CD4-positive, CD25-positive, alpha-beta regulatory T cell (primary cell): ENCODE data around the gene DYSF. TPM values are rescaled to one million over a fixed set of nuclear protein-coding genes. Genes with fewer than 3 reads are reported as not detected.

Experiments
- ATAC-seq, 2 donors: fragments of 150-1000 bp; cut with Tn5 transposase; one replicate each; pipeline ENCODE4 v1.10.0; 2021; ENCODE audit warnings: low read depth in 2 of 2, moderate number of reproducible peaks in 2 of 2, moderate library complexity in 1 of 2
- DNase-seq, 3 donors: peaks; one replicate each; pipeline versions ENCODE4 v3.0.0 to v3.0.0-alpha.2; 2012 to 2022; ENCODE audit warnings: mixed read lengths in 1 of 3
- H3K27ac ChIP-seq: one replicate; pipeline ENCODE4 v1.7.0; 2013; ENCODE audit warnings: mild to moderate bottlenecking, low read length; ENCODE audit not compliant: insufficient read depth, poor library complexity, severe bottlenecking
- H3K27me3 ChIP-seq: one replicate; pipeline ENCODE4 v1.7.0; 2013; ENCODE audit warnings: low read length; ENCODE audit not compliant: control insufficient read depth, insufficient read depth
- H3K36me3 ChIP-seq: one replicate; pipeline ENCODE4 v1.7.0; 2013; ENCODE audit warnings: mild to moderate bottlenecking, low read length, moderate library complexity; ENCODE audit not compliant: control insufficient read depth, insufficient read depth
- H3K4me1 ChIP-seq: 2 replicates; pipeline ENCODE4 v1.7.0; 2013; ENCODE audit warnings: mild to moderate bottlenecking, low read length; ENCODE audit not compliant: insufficient read depth, control insufficient read depth, poor library complexity, severe bottlenecking
- H3K4me3 ChIP-seq: one replicate; pipeline ENCODE4 v1.7.0; 2013; ENCODE audit warnings: low read depth, mild to moderate bottlenecking, low read length, moderate library complexity
- H3K9me3 ChIP-seq, 2 experiments: 1 replicate in 1 of 2; 2 replicates in 1 of 2; pipeline ENCODE4 v1.7.0; 2013; ENCODE audit warnings: low read length in 2 of 2, mild to moderate bottlenecking in 1 of 2, moderate library complexity in 1 of 2; ENCODE audit not compliant: control insufficient read depth in 2 of 2
- H3K27ac Mint-ChIP-seq, 3 donors: one replicate each; pipeline ENCODE4 v1.8.0; 2020 to 2022; ENCODE audit warnings: mild to moderate bottlenecking in 3 of 3, mixed read lengths in 3 of 3, moderate library complexity in 2 of 3
- H3K27me3 Mint-ChIP-seq: one replicate; pipeline ENCODE4 v1.8.0; 2022; ENCODE audit warnings: mild to moderate bottlenecking, mixed read lengths
- H3K36me3 Mint-ChIP-seq: one replicate; pipeline ENCODE4 v1.8.0; 2020; ENCODE audit warnings: mixed read lengths
- H3K4me1 Mint-ChIP-seq, 4 donors: one replicate each; pipeline ENCODE4 v1.8.0; 2020 to 2022; ENCODE audit warnings: mixed read lengths in 4 of 4, mild to moderate bottlenecking in 1 of 4
- H3K4me3 Mint-ChIP-seq, 4 donors: one replicate each; pipeline ENCODE4 v1.8.0; 2020 to 2022; ENCODE audit warnings: mild to moderate bottlenecking in 4 of 4, mixed read lengths in 4 of 4, moderate library complexity in 3 of 4
- H3K9me3 Mint-ChIP-seq, 7 donors: one replicate each; pipeline ENCODE4 v1.8.0; 2020 to 2022; ENCODE audit warnings: mixed read lengths in 7 of 7, mild to moderate bottlenecking in 3 of 7, moderate library complexity in 2 of 7
- polyA plus RNA-seq, 4 donors: library from polyadenylated mRNA; unstranded; fragments of 300-500 nt; fragmentation: Illumina TruSeq; gene quantifications; one replicate each; pipeline ENCODE4 v1.2.3, GENCODE V29; 2021
- total RNA-seq: library from RNA; stranded (reverse); gene quantifications from one replicate; pipeline ENCODE4 v1.2.3, GENCODE V29; 2022

The DYSF gene
- total and polyA plus RNA-seq, 5 donors from 2014 or later = 0.10 to 0.13 TPM; not detected in 3

DNA sequence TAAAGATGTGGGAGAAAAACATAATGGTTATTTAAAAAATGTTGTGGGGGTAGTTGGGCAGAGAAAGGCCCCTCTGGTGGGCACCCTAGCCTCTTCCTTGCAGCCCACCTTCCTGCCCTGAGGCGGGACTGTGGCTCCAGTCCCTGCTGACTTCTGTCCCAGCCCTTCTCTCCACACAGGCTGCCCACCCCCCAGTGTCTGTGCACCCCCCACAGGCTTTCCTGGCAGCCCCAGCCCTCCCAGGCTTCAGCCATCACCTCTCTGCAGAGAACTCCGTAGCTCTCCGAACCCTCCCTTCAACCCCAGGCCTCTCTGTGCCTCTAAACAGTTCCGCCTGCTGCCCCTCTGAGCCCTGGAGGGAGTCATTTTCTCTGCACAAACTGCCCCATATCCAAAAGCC lies 75.4 kb downstream of the DYSF start:
- Mint-ChIP-seq H3K27me3 (peaks cover 9% of the 10 kb centered on the region), H3K36me3 (no peaks in the 10 kb centered on the region), H3K4me3 (no peak overlapping the region), H3K4me1 (no peaks in the 10 kb centered on the region), H3K27ac (no peak overlapping the region), H3K9me3 (no peaks in the 10 kb centered on the region)
- ATAC-seq (no peak), DNase-seq (no peak)
- Histone ChIP-seq H3K27me3 (no peaks in the 10 kb centered on the region), H3K36me3 (no peaks in the 10 kb centered on the region), H3K4me3 (no peak overlapping the region), H3K27ac (no peak overlapping the region), H3K4me1 (no peaks in the 10 kb centered on the region), H3K9me3 (no peaks in the 10 kb centered on the region)

DNA sequence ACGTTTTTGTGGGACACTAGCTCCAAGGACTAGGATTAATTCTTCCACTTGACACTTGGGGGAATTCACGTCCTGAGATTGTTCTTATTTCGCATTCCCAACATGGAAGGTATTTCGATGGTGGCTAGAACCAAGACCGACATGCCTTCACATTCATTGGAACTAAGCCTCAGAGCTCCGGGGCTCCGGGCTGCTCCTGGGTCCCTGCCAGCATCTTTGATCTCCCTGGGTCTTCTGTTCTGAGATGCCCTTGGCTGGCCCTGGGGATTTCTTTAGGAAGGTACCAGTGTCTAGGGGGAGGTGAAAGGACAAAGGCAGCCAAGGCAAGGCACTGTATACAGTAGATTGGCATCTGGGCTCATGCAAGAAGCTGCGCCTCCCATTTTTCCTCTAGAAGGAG lies 76.8 kb downstream of the DYSF start:
- Mint-ChIP-seq H3K27ac (no peak overlapping the region), H3K4me1 (no peaks in the 10 kb centered on the region), H3K9me3 (no peaks in the 10 kb centered on the region), H3K27me3 (peaks cover 9% of the 10 kb centered on the region), H3K4me3 (no peak overlapping the region), H3K36me3 (no peaks in the 10 kb centered on the region)
- ATAC-seq (no peak), DNase-seq (no peak)
- H3K9me3 ChIP-seq = no peaks in the 10 kb centered on the region
- H3K27me3 ChIP-seq = no peaks in the 10 kb centered on the region
- H3K4me3 ChIP-seq = no peak overlapping the region
- no peaks in the 10 kb centered on the region for H3K4me1 ChIP-seq
- H3K36me3 ChIP-seq = no peaks in the 10 kb centered on the region
- H3K27ac ChIP-seq = no peak overlapping the region

DNA sequence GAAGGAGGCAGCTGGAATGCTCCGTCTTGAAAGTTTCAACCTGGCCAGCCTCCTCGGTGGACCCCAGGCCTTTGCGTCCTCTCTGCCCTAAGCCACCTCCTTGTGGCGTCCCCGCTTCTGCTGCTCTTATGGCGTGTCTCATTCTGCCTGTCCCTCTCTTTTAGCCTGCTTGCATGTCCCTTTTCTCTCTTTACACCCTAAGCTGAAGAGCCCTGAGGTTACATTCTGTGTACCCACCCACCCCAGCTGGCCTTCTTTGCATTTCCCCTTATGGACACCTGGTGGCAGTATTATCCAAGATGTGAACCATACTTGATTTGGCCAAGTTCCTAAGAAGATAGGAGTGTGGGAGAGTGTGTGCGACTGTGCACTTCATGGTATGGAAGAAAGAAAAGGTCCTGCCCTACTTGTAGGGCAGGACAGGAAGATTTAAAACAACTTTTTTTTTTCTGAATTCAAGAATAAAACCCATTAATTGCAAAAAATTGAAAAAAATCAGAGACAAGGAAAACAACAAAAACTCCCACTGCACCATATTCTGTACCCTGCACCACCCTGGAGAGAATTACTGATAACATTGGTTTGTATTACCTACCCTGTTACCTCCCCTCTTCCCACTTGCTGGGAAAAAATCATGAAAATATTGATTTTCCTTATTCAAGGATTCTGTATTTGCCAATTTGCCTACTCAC lies 77.4 kb downstream of the DYSF start:
- no peaks in the 10 kb centered on the region for H3K4me1 Mint-ChIP-seq
- Histone ChIP-seq H3K36me3 (no peaks in the 10 kb centered on the region), H3K27ac (no peak overlapping the region), H3K4me1 (no peaks in the 10 kb centered on the region), H3K4me3 (no peak overlapping the region), H3K9me3 (no peaks in the 10 kb centered on the region), H3K27me3 (no peaks in the 10 kb centered on the region)
- H3K36me3 Mint-ChIP-seq = no peaks in the 10 kb centered on the region
- H3K27ac Mint-ChIP-seq = peak overlapping the region in 1 of 3 donors; percentile 79
- peaks cover 9% of the 10 kb centered on the region for H3K27me3 Mint-ChIP-seq
- H3K4me3 Mint-ChIP-seq = no peak overlapping the region
- DNase-seq = peak in 1 of 3 donors; percentile 35
- H3K9me3 Mint-ChIP-seq = no peaks in the 10 kb centered on the region
- no peak for ATAC-seq

- DNase-seq = peak in 1 of 3 donors; percentile 3
- no peaks in the 10 kb centered on the region for H3K9me3 Mint-ChIP-seq
- H3K36me3 Mint-ChIP-seq = no peaks in the 10 kb centered on the region
- ATAC-seq = no peak
- Histone ChIP-seq H3K27me3 (no peaks in the 10 kb centered on the region), H3K9me3 (no peaks in the 10 kb centered on the region), H3K4me1 (no peaks in the 10 kb centered on the region), H3K4me3 (no peak overlapping the region), H3K27ac (no peak overlapping the region), H3K36me3 (no peaks in the 10 kb centered on the region)
- no peak overlapping the region for H3K27ac Mint-ChIP-seq
- H3K27me3 Mint-ChIP-seq = peaks cover 9% of the 10 kb centered on the region
- no peaks in the 10 kb centered on the region for H3K4me1 Mint-ChIP-seq
- H3K4me3 Mint-ChIP-seq = no peak overlapping the region
These were observed 78.2 kb downstream of the DYSF start for GRCh38 chr2:71531522-71532047.

DNA sequence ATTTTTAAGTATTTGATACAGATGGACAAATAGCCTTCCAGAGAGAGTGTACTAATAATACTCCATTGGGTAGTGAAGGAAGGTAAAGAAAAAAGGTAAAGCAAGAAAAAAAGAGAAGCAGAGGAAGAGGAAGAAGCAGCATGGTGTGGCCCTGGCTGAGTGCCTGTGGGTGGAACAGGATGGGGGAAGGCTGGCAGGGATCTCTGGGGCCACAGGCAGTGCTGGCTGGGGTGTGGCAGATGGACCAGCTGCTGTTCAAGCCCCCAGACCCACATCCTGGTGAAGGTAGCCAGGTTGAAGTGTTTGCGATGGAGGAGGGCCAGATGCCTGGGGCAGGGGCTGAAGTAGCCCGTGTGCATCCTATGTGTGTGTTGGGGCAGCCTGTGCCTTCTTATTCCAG lies 79.0 kb downstream of the DYSF start:
- Mint-ChIP-seq H3K9me3 (no peaks in the 10 kb centered on the region), H3K27me3 (peaks cover 6% of the 10 kb centered on the region), H3K36me3 (no peaks in the 10 kb centered on the region), H3K4me1 (no peaks in the 10 kb centered on the region), H3K4me3 (no peak overlapping the region), H3K27ac (no peak overlapping the region)
- ATAC-seq (no peak), DNase-seq (no peak)
- Histone ChIP-seq H3K27me3 (no peaks in the 10 kb centered on the region), H3K36me3 (no peaks in the 10 kb centered on the region), H3K4me3 (no peak overlapping the region), H3K4me1 (no peaks in the 10 kb centered on the region), H3K27ac (no peak overlapping the region), H3K9me3 (no peaks in the 10 kb centered on the region)

GRCh38 chr2:71534201-71534600 lies 80.8 kb downstream of the DYSF start:
- H3K4me3 Mint-ChIP-seq = no peak overlapping the region

DNA sequence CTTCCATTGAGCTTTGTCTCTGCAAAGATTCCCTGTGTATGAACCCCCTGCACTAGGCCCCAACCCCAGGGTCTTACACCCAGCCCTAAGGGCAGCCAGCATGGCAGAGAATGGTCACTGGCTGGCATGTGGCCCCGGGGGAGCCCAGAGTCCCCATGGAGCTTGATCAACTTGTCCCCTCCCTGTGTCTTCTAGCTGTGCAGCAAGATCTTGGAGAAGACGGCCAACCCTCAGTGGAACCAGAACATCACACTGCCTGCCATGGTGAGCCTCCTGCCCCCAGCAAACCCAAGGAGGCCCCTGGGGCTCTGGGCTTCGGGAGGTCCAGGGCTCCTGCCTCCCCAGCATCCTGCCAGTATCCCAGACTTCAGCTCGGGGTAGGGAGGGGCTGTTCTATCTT lies 81.5 kb downstream of the DYSF start:
- Mint-ChIP-seq H3K27me3 (peaks cover 3% of the 10 kb centered on the region), H3K27ac (no peak overlapping the region), H3K9me3 (no peaks in the 10 kb centered on the region), H3K36me3 (no peaks in the 10 kb centered on the region), H3K4me3 (no peak overlapping the region), H3K4me1 (no peaks in the 10 kb centered on the region)
- Histone ChIP-seq H3K4me1 (no peaks in the 10 kb centered on the region), H3K9me3 (no peaks in the 10 kb centered on the region), H3K27me3 (no peaks in the 10 kb centered on the region), H3K27ac (no peak overlapping the region), H3K4me3 (no peak overlapping the region), H3K36me3 (no peaks in the 10 kb centered on the region)
- no peak for ATAC-seq
- no peak for DNase-seq

More at GRCh38 chr2:71534201-71534600, 80.8 kb downstream of the DYSF start:
- Mint-ChIP-seq H3K27me3 (peaks cover 6% of the 10 kb centered on the region), H3K36me3 (no peaks in the 10 kb centered on the region), H3K27ac (no peak overlapping the region), H3K4me1 (no peaks in the 10 kb centered on the region), H3K9me3 (no peaks in the 10 kb centered on the region)
- Histone ChIP-seq H3K27ac (no peak overlapping the region), H3K36me3 (no peaks in the 10 kb centered on the region), H3K4me1 (no peaks in the 10 kb centered on the region), H3K4me3 (no peak overlapping the region), H3K9me3 (no peaks in the 10 kb centered on the region), H3K27me3 (no peaks in the 10 kb centered on the region)
- no peak for DNase-seq
- no peak for ATAC-seq

GRCh38 chr2:71535526-71535925 lies 82.2 kb downstream of the DYSF start:
- Mint-ChIP-seq H3K36me3 (no peaks in the 10 kb centered on the region), H3K27me3 (no peaks in the 10 kb centered on the region), H3K4me3 (no peak overlapping the region), H3K27ac (peak overlapping the region in 1 of 3 donors; percentile 48), H3K9me3 (no peaks in the 10 kb centered on the region), H3K4me1 (no peaks in the 10 kb centered on the region)
- H3K9me3 ChIP-seq = no peaks in the 10 kb centered on the region
- no peak for ATAC-seq
- H3K36me3 ChIP-seq = no peaks in the 10 kb centered on the region
- H3K4me1 ChIP-seq = no peaks in the 10 kb centered on the region
- no peak for DNase-seq
- no peaks in the 10 kb centered on the region for H3K27me3 ChIP-seq
- no peak overlapping the region for H3K27ac ChIP-seq
- no peak overlapping the region for H3K4me3 ChIP-seq
